CD14-positive monocyte (primary cell): ENCODE data around the gene ASCC1. TPM values are rescaled to one million over a fixed set of nuclear protein-coding genes. Genes with fewer than 3 reads are reported as not detected.

Source experiments
- DNase-seq, 3 donors: peaks; one replicate each; pipeline ENCODE4 v3.0.0-alpha.2; 2011 to 2022
- H2AFZ ChIP-seq: 2 replicates; pipeline ENCODE4 v1.6.0; 2012; ENCODE audit warnings: mild to moderate bottlenecking, low read depth, low read length, inconsistent platforms; ENCODE audit not compliant: insufficient read depth, poor library complexity, severe bottlenecking
- H3K27ac ChIP-seq, 2 donors: 1 replicate in 1 of 2; 2 replicates in 1 of 2; pipeline ENCODE4 v1.5.1; 2012 to 2013; ENCODE audit warnings: low read length in 2 of 2, control low read depth in 1 of 2, inconsistent platforms in 1 of 2, low read depth in 1 of 2, mild to moderate bottlenecking in 1 of 2
- H3K27me3 ChIP-seq, 2 donors: one replicate each; pipeline versions ENCODE4 v1.6.0 to v1.6.1; 2011 to 2013; ENCODE audit warnings: low read length in 2 of 2; ENCODE audit not compliant: control insufficient read depth in 2 of 2, insufficient read depth in 2 of 2
- H3K36me3 ChIP-seq, 2 donors: replicated peaks in 1 of 2; 1 replicate in 1 of 2; 2 replicates in 1 of 2; pipeline versions ENCODE4 v1.5.1 to v1.6.1; 2012 to 2013; ENCODE audit warnings: low read length in 2 of 2, control low read depth in 1 of 2, inconsistent platforms in 1 of 2, mild to moderate bottlenecking in 1 of 2; ENCODE audit not compliant: insufficient read depth in 2 of 2, control insufficient read depth in 1 of 2
- H3K4me1 ChIP-seq, 2 donors: 1 replicate in 1 of 2; 2 replicates in 1 of 2; pipeline versions ENCODE4 v1.5.1 to v1.6.1; 2012 to 2013; ENCODE audit warnings: low read length in 2 of 2, control low read depth in 1 of 2, inconsistent platforms in 1 of 2, mild to moderate bottlenecking in 1 of 2, moderate library complexity in 1 of 2; ENCODE audit not compliant: insufficient read depth in 2 of 2, control insufficient read depth in 1 of 2
- H3K4me2 ChIP-seq: replicated peaks from 2 replicates; pipeline ENCODE3; 2012; ENCODE audit warnings: low read length, moderate library complexity, mild to moderate bottlenecking; ENCODE audit not compliant: poor library complexity, severe bottlenecking; ENCODE audit errors: extremely low read depth
- H3K4me3 ChIP-seq, 3 experiments: fragments of 200-600 bp in 1 of 3; sonication (generic) in 1 of 3; replicated peaks in 1 of 3; 1 replicate in 2 of 3; 2 replicates in 1 of 3; pipeline ENCODE4 v1.5.1; 2011 to 2013; ENCODE audit warnings: low read length in 3 of 3, mild to moderate bottlenecking in 3 of 3, control low read depth in 2 of 3, low read depth in 2 of 3, inconsistent platforms in 1 of 3, moderate library complexity in 1 of 3
- H3K79me2 ChIP-seq: 2 replicates; pipeline ENCODE4 v1.6.0; 2012; ENCODE audit warnings: mild to moderate bottlenecking, control low read depth, inconsistent platforms, low read length, moderate library complexity; ENCODE audit not compliant: insufficient read depth
- H3K9ac ChIP-seq: 2 replicates; pipeline ENCODE4 v1.6.0; 2017; ENCODE audit warnings: low read length, mild to moderate bottlenecking; ENCODE audit not compliant: insufficient read depth, poor library complexity, severe bottlenecking
- H3K9me3 ChIP-seq, 2 donors: replicated peaks in 1 of 2; 1 replicate in 1 of 2; 2 replicates in 1 of 2; pipeline versions ENCODE4 v1.5.1 to v1.6.1; 2012 to 2013; ENCODE audit warnings: low read length in 2 of 2, control low read depth in 1 of 2; ENCODE audit not compliant: control insufficient read depth in 1 of 2, insufficient read depth in 1 of 2
- H4K20me1 ChIP-seq: 2 replicates; pipeline ENCODE4 v1.6.0; 2012; ENCODE audit warnings: mild to moderate bottlenecking, low read length, control low read depth, moderate library complexity; ENCODE audit not compliant: insufficient read depth
- H3K27ac Mint-ChIP-seq, 7 donors: one replicate each; pipeline ENCODE4 v1.8.0; 2020; ENCODE audit warnings: mild to moderate bottlenecking in 7 of 7, mixed read lengths in 7 of 7, moderate library complexity in 6 of 7, inconsistent platforms in 2 of 7
- H3K27me3 Mint-ChIP-seq, 3 donors: one replicate each; pipeline ENCODE4 v1.8.0; 2021 to 2022; ENCODE audit warnings: low read depth in 3 of 3, mild to moderate bottlenecking in 3 of 3, mixed read lengths in 3 of 3, moderate library complexity in 3 of 3, inconsistent platforms in 1 of 3
- H3K36me3 Mint-ChIP-seq, 2 donors: one replicate each; pipeline ENCODE4 v1.8.0; 2020; ENCODE audit warnings: mixed read lengths in 2 of 2, inconsistent platforms in 1 of 2, mild to moderate bottlenecking in 1 of 2
- H3K4me1 Mint-ChIP-seq: one replicate; pipeline ENCODE4 v1.8.0; 2020; ENCODE audit warnings: mild to moderate bottlenecking, mixed read lengths
- H3K4me3 Mint-ChIP-seq, 2 donors: one replicate each; pipeline ENCODE4 v1.8.0; 2020; ENCODE audit warnings: mild to moderate bottlenecking in 2 of 2, mixed read lengths in 2 of 2, moderate library complexity in 1 of 2
- H3K9me3 Mint-ChIP-seq, 7 donors: one replicate each; pipeline ENCODE4 v1.8.0; 2020 to 2022; ENCODE audit warnings: mixed read lengths in 7 of 7, mild to moderate bottlenecking in 6 of 7, moderate library complexity in 6 of 7, inconsistent platforms in 2 of 7
- WGBS: methylation state at CpG from one replicate; pipeline ENCODE4 v1.1.5; 2013; ENCODE audit warnings: missing lambda C conversion rate; ENCODE audit not compliant: insufficient coverage; 5-methylcytosine and 5-hydroxymethylcytosine counted together
- intact Hi-C, 2 donors: fragments of 100-400 bp; cut with micrococcal nuclease; formaldehyde crosslinking; loops; one replicate each; pipeline versions ENCODE4 v1.15.0 to v1.15.1; 2023
- polyA plus RNA-seq, 3 donors: library from polyadenylated mRNA; depleted of rRNA in 1 of 3; unstranded in 2 of 3; stranded (reverse) in 1 of 3; fragments of 300-500 nt in 2 of 3; fragments of >200 nt in 1 of 3; fragmentation: Illumina TruSeq in 2 of 3; gene quantifications; 1 replicate in 2 of 3; 2 replicates in 1 of 3; pipeline ENCODE4 v1.2.3, GENCODE V29; 2012 to 2021
- TF ChIP-seq, protein P1 (sequence below): fragments of 200-600 bp; IDR thresholded peaks from one replicate; pipeline ENCODE4 v1.8.0; 2022; ENCODE audit warnings: antibody characterized with exemption, mild to moderate bottlenecking

The ASCC1 gene
- polyA plus RNA-seq, 3 donors = 8.2 to 20.9 (median 17.9) TPM

DNA sequence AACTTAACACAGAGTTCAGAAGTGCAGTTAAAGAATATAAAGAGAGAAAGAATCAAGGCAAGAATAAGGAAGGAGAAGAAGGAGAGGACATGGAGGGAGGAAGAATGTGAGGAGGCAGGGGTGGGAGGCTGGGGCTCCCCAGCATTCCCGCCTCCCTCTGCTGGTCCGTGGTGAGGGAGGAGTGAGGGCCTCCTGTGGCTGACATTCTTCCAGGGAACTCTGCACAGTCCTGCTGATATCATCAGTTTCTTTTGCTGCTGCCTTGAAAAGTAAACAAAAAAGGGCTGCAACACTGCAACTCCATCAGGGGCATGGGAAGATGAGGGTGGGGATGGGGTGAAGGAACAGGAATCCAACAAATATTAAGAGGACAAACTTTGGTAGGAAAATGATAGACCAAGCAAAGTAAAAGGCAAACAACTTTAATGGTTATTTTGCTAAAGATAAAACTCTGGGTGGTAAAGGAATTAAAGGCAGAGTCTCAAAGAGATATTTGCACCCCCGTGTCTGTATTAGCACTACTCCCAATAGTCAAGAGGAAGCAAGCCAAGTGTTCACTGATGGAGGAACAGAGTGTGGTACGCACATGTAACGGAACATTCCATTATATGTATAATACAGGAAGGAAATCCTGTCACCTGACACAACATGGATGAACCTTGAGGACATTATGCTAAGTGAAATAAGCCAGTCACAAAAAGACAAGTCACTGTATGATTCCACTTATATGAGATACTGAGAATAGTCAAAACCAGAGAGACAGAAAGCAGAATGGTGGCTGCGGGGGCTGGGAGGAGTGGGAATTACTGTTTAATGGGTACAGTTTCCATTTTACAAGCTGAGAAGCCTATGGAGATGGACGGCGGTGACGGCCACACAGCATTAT lies 119.7 kb downstream of the ASCC1 start:
- H3K27ac ChIP-seq = no peak overlapping the region
- H3K4me3 ChIP-seq = no peak overlapping the region
- Mint-ChIP-seq H3K9me3 (no peaks in the 10 kb centered on the region), H3K27ac (no peak overlapping the region), H3K4me3 (no peak overlapping the region), H3K27me3 (no peaks in the 10 kb centered on the region), H3K4me1 (peaks cover 7% of the 10 kb centered on the region), H3K36me3 (peaks cover 32 to 41% of the 10 kb centered on the region in 2 donors)
- H3K4me2 ChIP-seq = no peak overlapping the region
- 97% methylated on average over 6 of the region's 9 CpGs for WGBS
- no peaks in the 10 kb centered on the region for H3K27me3 ChIP-seq
- TF ChIP-seq, protein P1, sequence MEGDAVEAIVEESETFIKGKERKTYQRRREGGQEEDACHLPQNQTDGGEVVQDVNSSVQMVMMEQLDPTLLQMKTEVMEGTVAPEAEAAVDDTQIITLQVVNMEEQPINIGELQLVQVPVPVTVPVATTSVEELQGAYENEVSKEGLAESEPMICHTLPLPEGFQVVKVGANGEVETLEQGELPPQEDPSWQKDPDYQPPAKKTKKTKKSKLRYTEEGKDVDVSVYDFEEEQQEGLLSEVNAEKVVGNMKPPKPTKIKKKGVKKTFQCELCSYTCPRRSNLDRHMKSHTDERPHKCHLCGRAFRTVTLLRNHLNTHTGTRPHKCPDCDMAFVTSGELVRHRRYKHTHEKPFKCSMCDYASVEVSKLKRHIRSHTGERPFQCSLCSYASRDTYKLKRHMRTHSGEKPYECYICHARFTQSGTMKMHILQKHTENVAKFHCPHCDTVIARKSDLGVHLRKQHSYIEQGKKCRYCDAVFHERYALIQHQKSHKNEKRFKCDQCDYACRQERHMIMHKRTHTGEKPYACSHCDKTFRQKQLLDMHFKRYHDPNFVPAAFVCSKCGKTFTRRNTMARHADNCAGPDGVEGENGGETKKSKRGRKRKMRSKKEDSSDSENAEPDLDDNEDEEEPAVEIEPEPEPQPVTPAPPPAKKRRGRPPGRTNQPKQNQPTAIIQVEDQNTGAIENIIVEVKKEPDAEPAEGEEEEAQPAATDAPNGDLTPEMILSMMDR = no peak
- no peaks in the 10 kb centered on the region for H4K20me1 ChIP-seq
- no peaks in the 10 kb centered on the region for H3K79me2 ChIP-seq
- DNase-seq = no peak
- H2AFZ ChIP-seq = no peak overlapping the region
- intact Hi-C loops = no loop called here
- peaks cover 0 to 5% of the 10 kb centered on the region in 2 donors for H3K4me1 ChIP-seq
- peaks cover 4 to 23% of the 10 kb centered on the region in 2 donors for H3K36me3 ChIP-seq
- no peaks in the 10 kb centered on the region for H3K9me3 ChIP-seq
- H3K9ac ChIP-seq = no peak overlapping the region

DNA sequence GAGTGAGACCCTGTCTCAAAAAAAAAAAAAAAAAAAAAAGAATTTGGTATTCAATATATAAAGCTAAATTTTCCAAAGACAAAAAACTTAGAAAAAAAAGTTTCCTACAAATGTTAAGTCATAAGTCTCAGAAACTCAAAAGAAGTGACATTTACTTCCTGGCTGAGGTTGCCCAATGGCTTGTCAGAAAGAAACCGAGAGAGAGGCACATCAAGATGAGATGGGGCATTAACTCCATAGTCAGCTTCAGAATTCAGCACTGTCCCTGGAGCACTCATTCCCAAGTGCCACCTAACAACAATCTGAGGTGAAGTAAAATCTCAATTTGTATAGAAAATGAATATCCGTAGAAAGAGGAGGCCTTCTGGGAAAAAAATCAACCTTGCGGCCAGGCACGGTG lies 120.9 kb downstream of the ASCC1 start:
- no peaks in the 10 kb centered on the region for H3K9me3 Mint-ChIP-seq
- 100% methylated on average over 1 of the region's 4 CpGs for WGBS
- no peak overlapping the region for H3K4me3 Mint-ChIP-seq
- H3K27me3 Mint-ChIP-seq = peaks cover 0 to 2% (median 0%) of the 10 kb centered on the region in 3 donors
- H2AFZ ChIP-seq = no peak overlapping the region
- H3K27ac ChIP-seq = no peak overlapping the region
- no peak overlapping the region for H3K4me3 ChIP-seq
- no peak for DNase-seq
- H3K36me3 ChIP-seq = peaks cover 0 to 15% of the 10 kb centered on the region in 2 donors
- H4K20me1 ChIP-seq = no peaks in the 10 kb centered on the region
- H3K27ac Mint-ChIP-seq = no peak overlapping the region
- no peak overlapping the region for H3K9ac ChIP-seq
- H3K4me1 Mint-ChIP-seq = peaks cover 12% of the 10 kb centered on the region
- H3K4me1 ChIP-seq = peaks cover under 1 to 6% of the 10 kb centered on the region in 2 donors
- no peaks in the 10 kb centered on the region for H3K9me3 ChIP-seq
- peaks cover 23 to 34% of the 10 kb centered on the region in 2 donors for H3K36me3 Mint-ChIP-seq
- TF ChIP-seq, protein P1 = no peak
- H3K27me3 ChIP-seq = no peaks in the 10 kb centered on the region
- no peaks in the 10 kb centered on the region for H3K79me2 ChIP-seq
- no peak overlapping the region for H3K4me2 ChIP-seq
- intact Hi-C loops = no loop called here
